NCI-H345 treated with DMSO at 0.1 percent for 48 hours (cell line): Measurements from ENCODE around the gene TMEM168.

Experiments used
- DNase-seq: peaks from one replicate; lab custom pipeline; 2025; ENCODE audit not compliant: unreplicated experiment; lab: John Stamatoyannopoulos, UW

Gene TMEM168

GRCh38 chr7:112721366-112721765, 68.8 kb downstream of the TMEM168 start:
- DNase-seq, result no peak

DNA sequence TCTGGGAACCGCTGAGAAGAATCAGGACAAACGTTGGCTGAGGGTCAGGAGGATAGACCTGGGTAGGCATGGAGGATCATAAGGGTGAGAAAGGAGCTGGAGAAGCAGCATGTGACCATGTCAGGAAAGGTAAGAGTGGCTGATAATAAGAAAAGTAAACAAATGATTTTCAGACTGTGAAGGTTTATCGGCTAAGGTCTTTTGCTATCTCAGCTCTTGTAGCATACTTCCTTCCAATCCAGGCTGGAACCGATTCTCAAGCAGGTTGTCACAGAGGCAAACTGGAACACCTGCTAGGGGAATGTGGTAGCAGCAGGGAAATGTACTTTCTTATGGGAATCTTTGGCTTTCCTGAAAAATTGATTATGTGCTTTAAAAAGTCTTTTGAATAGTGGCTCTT, 74.7 kb downstream of the TMEM168 start:
- no peak for DNase-seq

- no peak for DNase-seq
Measured at GRCh38 chr7:112714917-112715316, 75.3 kb downstream of the TMEM168 start.
